K562 (cell line): ENCODE results near the gene FBXW8. TPM values are rescaled to one million over a fixed set of nuclear protein-coding genes. Genes with fewer than 3 reads are reported as not detected.

ENCODE experiments used
- BMI1 ChIP-seq: fragments of 150-350 bp; IDR thresholded peaks from 2 replicates; pipeline ENCODE4 v1.6.1; 2014; ENCODE audit warnings: low read length
- CBX3 ChIP-seq, 2 experiments: IDR thresholded peaks; 1 replicate in 1 of 2; 2 replicates in 1 of 2; pipeline ENCODE4 v1.6.1; 2012; ENCODE audit warnings: inconsistent platforms in 2 of 2, low read length in 2 of 2, borderline replicate concordance in 1 of 2, control low read depth in 1 of 2
- E2F6 ChIP-seq, 2 experiments: IDR thresholded peaks; 2 replicates each; pipeline ENCODE4 v1.6.1; 2011; ENCODE audit warnings: borderline replicate concordance in 1 of 2, control low read depth in 1 of 2, low read depth in 1 of 2, low read length in 1 of 2, mild to moderate bottlenecking in 1 of 2, mixed read lengths in 1 of 2, moderate library complexity in 1 of 2; ENCODE audit not compliant: insufficient read depth in 1 of 2, insufficient read length in 1 of 2, poor library complexity in 1 of 2, severe bottlenecking in 1 of 2; ENCODE audit errors: extremely low read depth in 1 of 2
- FOXO4 ChIP-seq: fragments of 450-650 bp; formaldehyde crosslinking; IDR thresholded peaks from 2 replicates; pipeline ENCODE4 v1.4.0; 2020; ENCODE audit warnings: mild to moderate bottlenecking, moderate library complexity
- HDGF ChIP-seq: fragments of 450-650 bp; IDR thresholded peaks from 2 replicates; pipeline ENCODE4 v1.6.1; 2016
- HOXB6 ChIP-seq: fragments of 250-450 bp; sonication (Bioruptor Pico); IDR thresholded peaks from 2 replicates; pipeline ENCODE4 v1.5.1; 2022; ENCODE audit warnings: mild to moderate bottlenecking, borderline replicate concordance
- MGA ChIP-seq: fragments of 450-650 bp; IDR thresholded peaks from 2 replicates; pipeline ENCODE4 v1.6.1; 2016; ENCODE audit warnings: mild to moderate bottlenecking, moderate library complexity
- NFIC ChIP-seq: fragments of 450-650 bp; IDR thresholded peaks from 2 replicates; pipeline ENCODE4 v1.6.1; 2017; ENCODE audit warnings: mild to moderate bottlenecking, inconsistent platforms
- NUFIP1 ChIP-seq: fragments of 450-650 bp; IDR thresholded peaks from 2 replicates; pipeline ENCODE4 v1.6.1; 2018; ENCODE audit not compliant: partially characterized antibody
- RBM39 ChIP-seq: fragments of 200-400 bp; formaldehyde crosslinking; optimal IDR thresholded peaks from 2 replicates; pipeline ENCODE3; 2018; ENCODE audit warnings: low read depth, low read length
- SUPT5H ChIP-seq: fragments of 450-650 bp; IDR thresholded peaks from 2 replicates; pipeline ENCODE4 v1.6.1; 2016
- TARDBP ChIP-seq: fragments of 450-650 bp; IDR thresholded peaks from 2 replicates; pipeline ENCODE4 v1.6.1; 2016
- ZBTB8A ChIP-seq: fragments of 450-650 bp; IDR thresholded peaks from 2 replicates; pipeline ENCODE4 v1.6.1; 2018; ENCODE audit warnings: mild to moderate bottlenecking, moderate library complexity; ENCODE audit not compliant: partially characterized antibody
- ZFX ChIP-seq: sonication (generic); formaldehyde crosslinking; IDR thresholded peaks from 2 replicates; pipeline ENCODE4 v1.8.0; 2022; ENCODE audit warnings: mild to moderate bottlenecking, missing genetic modification reagents, moderate library complexity
- ZKSCAN3 ChIP-seq: fragments of 250-450 bp; sonication (Bioruptor Pico); IDR thresholded peaks from 2 replicates; pipeline ENCODE4 v1.4.0; 2020
- polyA plus RNA-seq, 8 experiments: library from polyadenylated mRNA; depleted of rRNA in 4 of 8; stranded (reverse) in 5 of 8; unstranded in 3 of 8; fragments of >200 nt; fragmentation: Nextera tagmentation in 2 of 8; fragmentation: Illumina TruSeq in 1 of 8; extraction: Ambion mirVana in 2 of 8; extraction: Trizol in 1 of 8; gene quantifications; 2 replicates each; pipeline versions ENCODE4 v1.2.1 to v1.2.3, GENCODE V29; 2011 to 2014; ENCODE audit warnings: inconsistent platforms in 1 of 8, missing spikeins in 1 of 8
- total RNA-seq, 7 experiments: library from RNA; depleted of rRNA in 6 of 7; stranded (reverse); fragments of >200 nt in 6 of 7; fragmentation: Illumina TruSeq in 2 of 7; extraction: Trizol in 2 of 7; gene quantifications; 2 replicates each; pipeline versions ENCODE4 v1.2.1 to v1.2.3, GENCODE V29; 2011 to 2021; ENCODE audit warnings: low replicate concordance in 1 of 7

FBXW8 gene
- total and polyA plus RNA-seq, 9 of the 15 experiments (the other 6 are each of a cell fraction or from before 2014, with no cell fraction given) = 0.58 to 8.3 (median 4.4) TPM

GRCh38 chr12:117042171-117042842 is 131.6 kb downstream of the FBXW8 start (continued):
- TF ChIP-seq MGA (peak; percentile 85), HDGF (no peak), TARDBP (peak; percentile 99), E2F6 (IDR thresholded peaks at IDR 0.05; ENCODE audit: borderline replicate concordance in 1 of 2, extremely low read depth in 1 of 2, insufficient read depth in 1 of 2, insufficient read length in 1 of 2, low read depth in 1 of 2, low read length in 1 of 2, poor library complexity in 1 of 2, severe bottlenecking in 1 of 2) (peak; percentile 41 to 65), NFIC (peak; percentile 99), CBX3 (IDR thresholded peaks at IDR 0.05; ENCODE audit: borderline replicate concordance in 1 of 2, low read length in 2 of 2) (peak in 1 of 2 experiments; percentile 91; a peak in 2 of 3 replicates), SUPT5H (no peak), ZKSCAN3 (CRISPR knock-in tag) (no peak), RBM39 (no peak), FOXO4 (CRISPR knock-in tag) (peak; percentile 23; the same call in 1 of the 2 replicates), NUFIP1 (peak; percentile 23), ZBTB8A (no peak), HOXB6 (CRISPR knock-in tag) (no peak), BMI1 (no peak), ZFX (peak; percentile 68)
